Heart left ventricle (tissue), 16 donors: ENCODE measurements around the gene AIF1. TPM values are rescaled to one million over a fixed set of nuclear protein-coding genes. Genes with fewer than 3 reads are reported as not detected.

Experiments
- ATAC-seq, 4 donors: fragments of 200-7000 bp; cut with Tn5 transposase; one replicate each; pipeline ENCODE4 v1.9.1; 2020 to 2022; ENCODE audit warnings: moderate library complexity in 4 of 4, mild to moderate bottlenecking in 3 of 4, moderate number of reproducible peaks in 1 of 4
- DNase-seq, 5 donors: peaks; one replicate each; pipeline ENCODE4 v3.0.0-alpha.2; 2020
- H3K27ac ChIP-seq, 12 donors: fragments of 200-600 bp; sonication (generic) in 4 of 12; one replicate each; pipeline versions ENCODE4 v1.5.0 to v1.8.0; 2016 to 2022; ENCODE audit warnings: mild to moderate bottlenecking in 2 of 12
- H3K27me3 ChIP-seq, 9 donors: fragments of 200-600 bp; sonication (generic) in 2 of 9; one replicate each; pipeline versions ENCODE4 v1.5.1 to v1.8.0; 2016 to 2022; ENCODE audit warnings: mild to moderate bottlenecking in 3 of 9
- H3K36me3 ChIP-seq, 9 donors: fragments of 200-600 bp; sonication (generic) in 2 of 9; one replicate each; pipeline versions ENCODE4 v1.5.0 to v1.8.0; 2018 to 2022; ENCODE audit warnings: mild to moderate bottlenecking in 2 of 9
- H3K4me1 ChIP-seq, 12 donors: fragments of 200-600 bp; sonication (generic) in 4 of 12; one replicate each; pipeline versions ENCODE4 v1.5.0 to v1.8.0; 2016 to 2022; ENCODE audit warnings: mild to moderate bottlenecking in 3 of 12
- H3K4me3 ChIP-seq, 12 donors: fragments of 200-600 bp; sonication (generic) in 4 of 12; one replicate each; pipeline versions ENCODE4 v1.5.0 to v1.8.0; 2017 to 2022; ENCODE audit warnings: mild to moderate bottlenecking in 9 of 12, moderate library complexity in 4 of 12
- H3K9me3 ChIP-seq, 12 donors: fragments of 200-600 bp; sonication (generic) in 4 of 12; one replicate each; pipeline versions ENCODE4 v1.5.0 to v1.8.0; 2016 to 2022; ENCODE audit warnings: mild to moderate bottlenecking in 1 of 12
- POLR2A ChIP-seq, 2 donors: fragments of 450-650 bp; IDR thresholded peaks; one replicate each; pipeline ENCODE4 v1.6.1; 2017; ENCODE audit warnings: antibody characterized with exemption in 2 of 2, mild to moderate bottlenecking in 2 of 2, moderate library complexity in 2 of 2
- WGBS, 4 donors: extraction: QIAGEN DNeasy Blood & Tissue Kit in 2 of 4; methylation state at CpG; one replicate each; pipeline versions ENCODE4 v1.1.5 to v1.1.7; 2013 to 2018; 5-methylcytosine and 5-hydroxymethylcytosine counted together
- intact Hi-C, 10 donors: fragments of 100-400 bp; cut with DNase I; formaldehyde crosslinking; loops; one replicate each; pipeline versions ENCODE4 v1.11.1 to v1.14.2; 2022
- polyA plus RNA-seq, 2 donors: library from polyadenylated mRNA; stranded (reverse); fragments of 200-250 nt; gene quantifications; one replicate each; pipeline ENCODE4 v1.2.3, GENCODE V29; 2013
- total RNA-seq, 9 donors: library from RNA; depleted of rRNA in 2 of 9; stranded (reverse); fragments of >200 nt in 2 of 9; fragmentation: NEBNext Ultra II Directional in 3 of 9; extraction: Animal tissue kit (Norgen Biotek cat#: 25700) in 3 of 9; gene quantifications; one replicate each; pipeline versions ENCODE4 v1.1.0 to v1.2.4, GENCODE V29; 2016 to 2023
- TF ChIP-seq, protein P1 (sequence below), 12 donors: fragments of 200-600 bp; sonication (generic) in 4 of 12; IDR thresholded peaks; one replicate each; pipeline versions ENCODE4 v1.5.0 to v1.8.0; 2018 to 2022; ENCODE audit warnings: antibody characterized with exemption in 12 of 12, mild to moderate bottlenecking in 5 of 12
- donor health status: ischemic (EF 13 %, LVEDD 7.1; RV severe dilation, severe dysfunction).
- donor health status: healthy with polysubstance abuse.
- donor health status: DM: no; HTN: yes; CAD: no.
- donor health status: DM: no; HTN: no; CAD: no.
- donor health status: ischemic (EF 25% LVEDD 6.9; RV normal size, moderate dysfunction).
- donor health status: ischemic (EF 25% LVEDD 5.7; RV mildly dilated, moderate dysfunction).
- donor health status: healthy.
- donor health status: DM: yes; HTN: yes; CAD: no.
- donor health status: ischemic (EF 35%, LVEDD 5.7; RV mildly dilated, moderate dysfunction).
- donor health status: nonischemic (EF 11% LVEDD 7.7; RV severe dilation, severe dysfunction).
- donor health status: DM: yes; HTN: yes; CAD: no.
- donor health status: PGD.
- donor health status: ischemic (EF 29% LVEDD 5.4; RV normal size, mild dysfunction).
- donor health status: nonischemic (EF 23%, LVEDD 6.1; RV moderate dilation, normal function).

The AIF1 gene
- total and polyA plus RNA-seq, 11 donors, result 5.7 to 120 (median 9.5) TPM

GRCh38 chr6:31657406-31658157 is 42.5 kb downstream of the AIF1 start:
- no peak overlapping the region for H3K4me3 ChIP-seq
- DNase-seq (no peak), ATAC-seq (no peak)
- 66 to 76% (median 72%) methylated on average over 6 of the region's 6 CpGs for WGBS, 4 donors
- intact Hi-C loops, result loop anchor here in 2 of 10 donors (5.0 kb wide), 2 partner anchors 35 to 110 kb away; partner anchors contain the start of genes ATP6V1G2 (in 1 of the 2), NFKBIL1 (in 1 of the 2) and PRRC2A (in 1 of the 2)
- TF ChIP-seq POLR2A (IDR thresholded peaks at IDR 0.05), result no peak
- TF ChIP-seq, protein P1, sequence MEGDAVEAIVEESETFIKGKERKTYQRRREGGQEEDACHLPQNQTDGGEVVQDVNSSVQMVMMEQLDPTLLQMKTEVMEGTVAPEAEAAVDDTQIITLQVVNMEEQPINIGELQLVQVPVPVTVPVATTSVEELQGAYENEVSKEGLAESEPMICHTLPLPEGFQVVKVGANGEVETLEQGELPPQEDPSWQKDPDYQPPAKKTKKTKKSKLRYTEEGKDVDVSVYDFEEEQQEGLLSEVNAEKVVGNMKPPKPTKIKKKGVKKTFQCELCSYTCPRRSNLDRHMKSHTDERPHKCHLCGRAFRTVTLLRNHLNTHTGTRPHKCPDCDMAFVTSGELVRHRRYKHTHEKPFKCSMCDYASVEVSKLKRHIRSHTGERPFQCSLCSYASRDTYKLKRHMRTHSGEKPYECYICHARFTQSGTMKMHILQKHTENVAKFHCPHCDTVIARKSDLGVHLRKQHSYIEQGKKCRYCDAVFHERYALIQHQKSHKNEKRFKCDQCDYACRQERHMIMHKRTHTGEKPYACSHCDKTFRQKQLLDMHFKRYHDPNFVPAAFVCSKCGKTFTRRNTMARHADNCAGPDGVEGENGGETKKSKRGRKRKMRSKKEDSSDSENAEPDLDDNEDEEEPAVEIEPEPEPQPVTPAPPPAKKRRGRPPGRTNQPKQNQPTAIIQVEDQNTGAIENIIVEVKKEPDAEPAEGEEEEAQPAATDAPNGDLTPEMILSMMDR (IDR thresholded peaks at IDR 0.05), result no peak
- H3K4me1 ChIP-seq, result peaks cover 14 to 55% (median 38%) of the 10 kb centered on the region in 12 donors
- H3K27ac ChIP-seq, result peak overlapping the region in 1 of 12 donors; percentile 4
- H3K27me3 ChIP-seq, result no peaks in the 10 kb centered on the region
- H3K9me3 ChIP-seq, result no peaks in the 10 kb centered on the region
- H3K36me3 ChIP-seq, result peaks cover 0 to 36% (median 20%) of the 10 kb centered on the region in 9 donors

DNA sequence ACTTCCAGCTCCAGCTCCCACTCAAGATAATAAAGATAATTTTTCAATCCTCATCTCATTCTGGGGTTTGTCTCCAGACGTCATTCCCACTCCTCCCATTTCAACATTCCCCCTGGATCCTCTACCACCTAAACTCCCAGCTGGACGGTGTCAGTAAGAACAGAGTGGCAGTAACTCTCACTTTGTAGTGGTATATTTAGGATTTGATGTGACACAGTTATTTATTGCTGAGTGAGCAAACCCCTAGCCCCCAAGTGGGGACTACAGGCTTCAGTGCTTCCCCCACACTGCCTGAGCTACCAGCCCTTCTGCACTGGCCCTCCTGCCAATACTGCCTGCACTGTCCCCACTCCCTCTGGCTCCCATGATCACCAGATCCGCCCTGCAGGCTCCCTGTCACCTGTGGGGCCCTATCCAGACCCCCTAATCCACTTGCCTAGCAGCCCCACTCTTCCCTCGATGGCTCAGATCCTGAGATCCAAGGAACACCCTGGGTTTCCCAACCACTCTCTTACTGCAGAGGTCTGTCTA is 43.2 kb downstream of the AIF1 start:
- Histone ChIP-seq H3K36me3 (peaks cover 0 to 43% (median 22%) of the 10 kb centered on the region in 9 donors), H3K27ac (peak overlapping the region in 1 of 12 donors; percentile 6), H3K27me3 (no peaks in the 10 kb centered on the region), H3K4me1 (peaks cover 15 to 59% (median 44%) of the 10 kb centered on the region in 12 donors), H3K9me3 (no peaks in the 10 kb centered on the region), H3K4me3 (peak overlapping the region in 2 of 12 donors; percentile 4 to 15)
- 71 to 83% (median 75%) methylated on average over 4 of the region's 4 CpGs for WGBS, 4 donors
- TF ChIP-seq, protein P1 (IDR thresholded peaks at IDR 0.05), result no peak
- no peak for TF ChIP-seq POLR2A (IDR thresholded peaks at IDR 0.05)
- ATAC-seq (no peak), DNase-seq (no peak)
- intact Hi-C loops, result loop anchor here in 2 of 10 donors (5.0 kb wide), 2 partner anchors 36 to 111 kb away; partner anchors contain the start of genes ATP6V1G2 (in 1 of the 2), NFKBIL1 (in 1 of the 2) and PRRC2A (in 1 of the 2)

DNA sequence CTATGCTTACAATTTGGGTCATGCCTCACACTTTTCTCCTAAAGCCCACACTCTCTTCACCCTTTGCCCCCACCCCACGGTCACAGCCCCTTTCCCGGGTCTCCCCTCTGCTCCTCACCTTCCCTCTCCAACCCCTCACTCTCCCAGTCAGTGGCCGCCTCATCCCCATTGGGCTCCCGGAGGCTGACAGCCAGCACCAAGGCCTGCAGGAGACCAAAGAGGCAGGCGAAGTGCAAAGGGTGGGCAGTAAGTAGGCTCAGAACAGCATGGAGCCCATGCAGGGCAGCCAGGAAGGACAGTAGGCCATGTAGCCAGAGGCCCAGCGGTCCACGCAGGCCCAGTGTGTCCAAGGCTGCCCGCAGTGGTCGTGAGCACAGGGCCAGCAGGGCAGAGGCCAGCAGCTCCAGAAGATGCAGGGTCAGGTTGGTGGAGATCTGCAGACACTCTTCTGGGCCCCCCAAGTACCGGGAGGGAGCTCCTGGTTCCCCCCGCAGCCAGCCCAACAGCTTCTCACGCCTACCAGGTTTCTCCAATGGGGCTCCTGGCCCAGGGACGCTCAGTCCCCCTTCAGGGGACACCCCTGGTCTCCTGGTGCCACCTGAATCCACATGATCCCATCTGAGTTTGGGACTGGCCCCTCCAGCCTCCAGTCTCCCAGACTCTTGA is 44.1 kb downstream of the AIF1 start:
- H3K36me3 ChIP-seq, result peaks cover 0 to 51% (median 28%) of the 10 kb centered on the region in 9 donors
- H3K27me3 ChIP-seq, result no peaks in the 10 kb centered on the region
- TF ChIP-seq, protein P1 (IDR thresholded peaks at IDR 0.05), result no peak
- TF ChIP-seq POLR2A (IDR thresholded peaks at IDR 0.05), result no peak
- DNase-seq, result no peak
- no peak for ATAC-seq
- intact Hi-C loops, result loop anchor here in 2 of 10 donors (5.0 kb wide), 2 partner anchors 37 to 112 kb away; partner anchors contain the start of genes ATP6V1G2 (in 1 of the 2), NFKBIL1 (in 1 of the 2) and PRRC2A (in 1 of the 2)
- WGBS, 4 donors, result 86 to 89% (median 88%) methylated on average over 10 to 13 of the region's 13 CpGs
- peaks cover 22 to 61% (median 46%) of the 10 kb centered on the region in 12 donors for H3K4me1 ChIP-seq
- H3K27ac ChIP-seq, result peak overlapping the region in 9 of 12 donors; percentile 6 to 95 (median 93)
- H3K4me3 ChIP-seq, result peak overlapping the region; percentile 65 to 98 (median 83)
- no peaks in the 10 kb centered on the region for H3K9me3 ChIP-seq
